DMS153 (cell line): ENCODE results near the gene PRKACA.

Experiments used
- DNase-seq: peaks from one replicate; lab custom pipeline; 2025; lab: John Stamatoyannopoulos, UW

Gene PRKACA

GRCh38 chr19:14093117-14093823 is 24.3 kb downstream of the PRKACA start:
- no peak for DNase-seq

DNA sequence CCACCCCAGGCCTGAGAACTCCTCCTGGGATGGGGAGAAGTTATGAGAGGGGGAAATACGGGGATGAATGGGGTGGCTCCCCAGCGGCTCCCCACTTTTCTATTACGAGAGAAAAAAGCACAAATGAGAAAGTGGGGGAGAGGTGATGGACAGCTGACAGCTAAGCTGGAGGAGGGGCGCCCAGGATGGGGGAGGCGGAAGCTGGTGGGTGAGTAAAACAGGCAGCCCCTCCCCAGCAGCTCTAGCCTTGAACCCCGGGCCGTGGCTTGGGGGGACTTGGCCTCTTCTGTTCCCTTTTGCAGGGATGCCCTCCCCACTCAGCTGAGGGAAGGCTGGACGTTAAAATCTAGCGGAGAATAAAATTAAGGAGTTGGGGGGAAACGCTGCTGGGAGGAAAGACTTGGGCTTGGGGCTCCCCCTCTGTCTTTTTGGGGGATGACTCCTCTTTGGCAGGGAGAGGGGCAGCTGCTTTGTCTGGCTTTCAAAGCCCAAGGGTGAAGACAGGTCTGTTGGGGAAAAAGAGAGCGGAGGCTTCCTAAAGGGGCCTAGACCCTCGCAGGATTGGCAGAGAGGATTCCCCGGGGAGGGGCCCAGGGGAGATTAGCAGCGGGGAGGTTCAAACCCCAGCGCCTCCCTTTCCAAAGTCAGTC is 25.6 kb downstream of the PRKACA start:
- DNase-seq: no peak

GRCh38 chr19:14091081-14091812 is 26.3 kb downstream of the PRKACA start:
- DNase-seq: peak; percentile 29

DNA sequence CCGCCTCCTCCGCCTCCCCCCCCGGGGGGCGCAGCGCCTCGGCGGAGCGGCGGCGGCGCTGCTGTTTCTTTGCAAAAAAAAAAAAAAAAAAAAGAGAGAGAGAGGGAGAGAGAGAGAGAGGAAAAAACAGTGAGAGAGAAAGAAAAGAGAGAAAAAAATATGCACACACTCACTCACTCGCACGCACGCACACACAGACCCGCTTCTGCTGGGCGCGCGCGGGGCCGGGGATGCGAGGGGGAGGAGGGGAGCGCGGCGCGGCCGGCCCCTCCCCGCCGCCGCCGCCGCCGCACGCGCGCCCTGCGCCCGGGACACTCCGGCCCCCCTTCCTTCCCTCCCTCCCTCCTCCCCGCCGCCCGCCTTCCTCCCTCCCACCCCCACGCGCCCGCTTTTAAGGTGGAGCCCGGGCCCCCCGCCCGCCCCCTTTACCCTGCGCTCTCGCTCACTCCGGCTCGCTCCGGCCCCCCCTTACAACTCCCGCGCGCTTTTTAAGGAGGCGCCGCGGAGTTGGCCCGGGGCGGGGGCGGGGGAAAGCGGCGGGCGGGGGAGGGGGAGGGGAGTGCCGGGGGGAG is 27.0 kb downstream of the PRKACA start, which contains the start of gene SAMD1:
TSS of gene SAMD1 (minus strand) at position 243 of the 572 bp plus-strand sequence.
- DNase-seq: no peak

GRCh38 chr19:14089662-14090508 is 27.7 kb downstream of the PRKACA start:
- no peak for DNase-seq

DNA sequence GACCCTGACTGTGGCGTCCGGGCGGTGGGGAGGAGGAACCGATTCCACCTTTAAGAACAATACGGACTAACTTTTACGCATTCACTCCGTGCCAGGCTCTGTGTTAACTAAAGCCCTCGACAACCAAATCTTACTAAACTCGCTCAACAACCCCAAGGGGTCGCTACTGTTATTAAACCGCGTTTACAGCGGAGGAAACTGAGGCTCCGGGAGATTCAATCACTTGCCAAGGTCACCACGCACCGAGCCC is 28.2 kb downstream of the PRKACA start:
- DNase-seq: no peak

DNA sequence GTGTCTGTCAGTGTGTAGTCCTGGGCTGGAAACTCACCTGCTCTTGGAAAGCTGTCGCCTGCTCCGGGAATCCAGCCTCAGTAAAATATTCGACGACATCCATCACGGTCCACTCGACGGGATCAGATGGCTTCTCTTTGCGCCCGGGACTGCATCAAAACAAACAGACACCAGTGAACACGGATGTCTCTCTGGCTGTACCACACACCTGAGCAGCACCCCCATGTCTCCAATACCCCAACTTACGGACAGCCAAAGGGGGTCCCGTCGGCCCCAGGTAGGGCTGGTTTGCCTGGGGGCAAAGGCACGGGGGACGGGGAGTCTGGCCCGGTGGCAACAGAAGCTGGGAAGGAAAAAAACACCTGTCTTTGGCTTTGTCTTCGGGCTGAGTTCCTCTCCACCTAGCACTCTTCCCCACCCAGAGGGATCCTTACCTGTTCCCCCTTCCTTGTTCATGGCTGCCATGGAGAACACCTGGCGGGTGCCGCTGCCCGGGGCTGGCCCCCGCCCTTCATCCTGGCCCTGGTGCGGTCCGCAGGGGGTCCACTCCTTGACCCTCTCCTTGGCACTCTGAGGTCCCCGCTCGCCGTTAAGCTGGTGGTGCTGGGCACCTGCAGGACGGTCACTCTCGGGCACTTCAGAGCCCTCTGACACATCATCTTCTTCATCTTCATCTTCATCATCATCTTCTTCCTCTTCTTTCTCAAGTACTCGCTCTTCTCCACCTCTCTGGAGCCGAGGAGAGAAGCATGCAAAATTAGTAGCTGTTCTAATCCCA is 28.7 kb downstream of the PRKACA start:
- DNase-seq: no peak

GRCh38 chr19:14086098-14086497 is 31.5 kb downstream of the PRKACA start:
- DNase-seq: no peak

DNA sequence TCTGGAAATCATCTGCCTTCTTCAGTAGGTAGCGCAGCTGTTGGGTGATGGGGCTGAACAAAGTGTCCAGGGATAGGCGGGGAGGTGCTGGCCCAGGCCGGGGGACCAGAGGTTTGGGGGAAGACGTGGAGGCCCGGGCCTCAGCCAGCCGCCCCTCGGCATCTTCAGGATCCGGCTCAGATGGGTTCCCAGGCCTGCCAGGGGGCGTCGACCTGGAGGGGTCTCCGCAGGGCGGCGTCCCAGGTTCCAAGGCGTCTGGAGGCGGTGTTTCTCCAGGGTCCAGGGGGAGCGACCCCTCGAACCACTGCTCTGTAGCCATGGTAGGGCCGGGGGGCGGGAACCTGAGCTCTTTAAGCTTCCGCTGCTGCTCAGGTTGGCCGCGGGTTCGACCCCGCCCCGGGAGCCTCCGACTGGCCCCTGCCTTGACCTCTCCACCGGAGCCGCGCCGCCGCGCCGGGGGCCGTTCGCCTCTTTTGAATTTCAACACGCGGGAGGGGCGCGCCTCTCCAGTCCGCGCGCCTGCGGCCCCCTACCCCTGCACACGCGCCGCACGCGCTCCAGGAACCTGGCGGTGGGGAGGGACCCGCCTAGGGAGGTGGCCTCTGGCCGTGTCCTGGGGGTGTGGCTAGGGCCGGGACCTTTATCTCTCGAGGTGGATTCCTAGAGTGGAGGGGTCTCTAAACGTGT is 32.1 kb downstream of the PRKACA start, which contains the start of gene C19orf67:
TSS of gene C19orf67 (minus strand) at position 475 of the 687 bp plus-strand sequence. CDS start at position 319, 156 bp downstream.
- no peak for DNase-seq

DNA sequence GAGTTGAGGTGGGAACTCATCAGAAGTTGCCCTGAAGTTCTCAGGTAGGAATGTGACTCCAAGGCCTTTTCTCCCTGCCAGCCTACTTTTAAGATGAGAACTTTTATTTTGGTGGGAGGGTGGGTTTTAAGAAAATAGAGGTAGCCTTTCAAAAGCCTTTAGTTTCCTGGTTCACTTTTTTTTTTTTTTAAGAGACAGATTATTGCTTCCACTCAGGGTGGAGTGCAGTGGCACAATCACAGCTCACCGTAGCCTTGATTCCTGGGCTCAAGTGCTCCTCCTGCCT is 34.9 kb downstream of the PRKACA start:
- no peak for DNase-seq

DNA sequence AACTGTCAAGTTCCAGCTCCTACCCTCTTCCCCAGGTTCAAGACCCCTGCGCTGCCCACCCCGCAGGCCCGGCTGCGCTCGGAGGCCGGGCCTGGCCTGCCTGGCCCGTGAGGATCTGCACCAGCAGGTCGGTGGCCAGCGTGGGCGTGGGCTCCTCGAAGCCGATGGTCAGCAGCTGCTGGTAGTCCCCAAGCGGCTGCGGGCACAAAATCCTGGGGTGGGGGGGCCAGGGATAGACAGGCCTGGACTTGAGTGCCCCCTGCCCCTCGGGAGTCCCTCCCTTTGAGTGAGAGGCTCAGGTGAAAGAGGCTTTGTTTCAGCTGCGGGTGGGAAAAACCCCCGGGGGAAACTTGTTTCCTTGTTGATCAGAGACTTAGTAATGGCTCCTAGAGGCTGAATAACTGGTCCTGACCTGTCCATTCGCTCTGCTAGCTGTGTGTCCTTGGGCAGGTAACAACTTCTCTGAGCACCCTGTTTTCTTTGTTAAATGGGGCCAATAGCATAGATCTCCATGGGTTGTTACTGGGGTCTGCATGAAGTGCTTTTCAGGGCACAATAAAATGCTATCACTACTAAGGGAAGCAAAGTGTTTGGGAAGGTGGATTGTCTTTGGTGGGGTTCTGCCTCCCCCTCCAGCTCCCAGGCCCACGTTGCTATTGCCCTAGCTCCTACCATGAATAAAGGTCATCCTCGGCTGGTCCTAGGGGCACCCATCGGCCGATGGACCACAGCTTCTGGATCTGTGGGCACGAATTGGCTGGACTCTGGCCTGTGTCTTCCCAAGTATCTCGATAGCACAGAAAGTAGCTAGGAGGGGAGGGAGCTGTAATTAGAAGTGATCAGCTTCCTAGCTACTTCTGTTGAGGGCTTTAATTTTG is 35.5 kb downstream of the PRKACA start:
- DNase-seq: no peak

DNA sequence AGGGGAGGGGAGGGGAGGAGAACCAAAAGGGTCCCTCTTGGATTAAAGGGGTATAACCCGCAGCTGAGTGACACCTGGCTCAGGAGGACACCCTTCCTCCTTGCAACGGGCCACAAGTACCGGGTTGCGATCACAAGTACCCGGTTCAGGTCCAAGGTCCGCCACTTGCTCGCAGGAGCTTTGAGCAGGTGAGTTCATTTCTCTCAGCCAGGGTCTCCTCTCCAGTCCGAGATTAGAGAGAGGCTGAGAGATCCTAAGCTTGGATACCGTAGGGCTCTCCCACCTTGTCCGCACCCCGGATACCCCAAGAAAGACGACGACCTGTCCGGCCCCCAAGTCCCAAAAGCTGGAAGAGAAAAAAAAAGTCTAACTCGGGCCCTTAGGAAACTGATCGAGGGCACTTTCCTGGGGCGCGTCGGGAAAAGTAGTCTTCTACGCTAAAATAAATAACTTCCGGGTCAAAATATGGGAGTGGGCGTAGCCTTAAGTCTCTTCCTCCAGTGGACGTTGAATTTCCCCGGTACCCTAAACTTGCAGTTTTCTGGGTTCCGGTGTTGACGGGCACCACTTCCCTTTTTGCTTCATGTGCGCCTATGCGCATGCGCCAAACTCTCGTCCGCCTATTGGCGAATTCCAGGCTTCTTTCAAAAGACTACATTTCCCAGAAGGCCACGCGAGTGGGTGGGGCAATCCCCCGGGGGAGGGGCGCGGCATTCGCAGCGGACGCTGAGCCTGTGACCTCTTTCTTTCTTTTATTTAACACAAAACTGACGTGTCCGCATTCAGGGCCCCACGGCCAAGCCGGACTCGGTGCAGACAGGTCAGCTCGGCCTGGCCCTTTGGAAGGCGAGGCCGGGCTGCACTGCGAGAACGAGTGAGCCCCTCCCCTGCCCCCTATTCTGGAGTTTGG is 36.4 kb downstream of the PRKACA start:
- peak; percentile 99 for DNase-seq

DNA sequence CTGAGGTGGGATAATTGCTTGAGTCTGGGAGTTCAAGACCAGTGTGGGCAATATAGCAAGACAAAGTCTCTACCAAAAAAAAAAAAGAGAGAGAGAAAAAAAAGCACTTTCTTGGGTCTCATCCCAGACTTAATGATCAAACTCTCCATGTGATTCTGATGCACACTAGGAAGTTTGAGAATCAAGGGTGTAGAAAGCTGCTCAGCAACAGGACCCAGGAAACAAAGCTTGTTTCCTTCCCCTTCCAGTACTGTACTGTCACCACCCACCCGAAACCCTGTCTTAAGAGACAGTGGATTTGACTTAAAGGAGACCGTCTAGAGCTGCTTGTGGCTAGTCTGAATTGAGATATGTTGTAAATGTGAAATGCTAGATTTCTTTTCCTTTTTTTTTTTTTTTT is 39.2 kb downstream of the PRKACA start:
- no peak for DNase-seq

- no peak for DNase-seq
Observed at GRCh38 chr19:14073925-14074838, 43.4 kb downstream of the PRKACA start.

- peak; percentile 50 for DNase-seq
Observed at GRCh38 chr19:14073261-14073924, 44.2 kb downstream of the PRKACA start.

- peak; percentile 44 for DNase-seq
Observed at GRCh38 chr19:14072535-14073260, 44.9 kb downstream of the PRKACA start, which contains the start of gene MISP3. TSS of gene MISP3 (plus strand) at chr19:14072786. CDS start at chr19:14073310, 524 bp downstream.
